ENCODE results near the gene MAP3K5.

The MAP3K5 gene

DNA sequence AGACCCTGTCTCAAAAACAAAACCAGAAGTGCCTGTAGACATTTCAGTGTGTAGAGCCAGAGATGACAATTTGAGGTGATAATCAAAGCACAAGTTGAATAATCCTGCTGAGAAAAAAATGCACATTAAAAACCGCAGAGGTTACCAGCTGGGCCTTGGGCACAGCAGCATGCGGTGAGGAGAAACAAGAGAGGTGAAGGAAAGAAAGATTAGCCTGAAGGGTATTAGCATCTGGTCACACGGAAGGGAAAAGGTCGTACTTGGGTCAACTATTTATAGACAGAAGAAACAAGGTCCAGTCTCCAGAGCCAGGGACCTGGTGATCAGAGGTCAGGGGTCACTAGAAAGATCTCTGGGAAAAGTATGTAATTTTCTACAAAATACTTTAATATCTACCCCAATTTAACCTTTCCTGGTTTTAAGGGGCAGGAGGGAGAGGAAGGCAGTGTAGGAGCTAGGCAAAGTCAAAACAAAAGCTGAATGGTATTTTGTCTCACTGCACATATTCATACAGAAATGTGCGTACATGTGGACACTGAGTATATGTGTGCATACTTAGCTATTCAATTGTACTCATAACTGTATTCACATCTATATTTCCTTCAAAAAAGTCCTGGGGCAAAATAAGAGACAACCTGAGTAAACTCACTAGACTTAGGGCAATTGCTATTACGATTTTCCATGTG, 252.2 kb downstream of the MAP3K5 start:
- no peak overlapping the region for H3K4me3 ChIP-seq
- H3K36me3 ChIP-seq, result no peaks in the 10 kb centered on the region
- H3K4me1 ChIP-seq, result no peaks in the 10 kb centered on the region
- intact Hi-C loops (cut with DNase I; ENCODE audit: low total_unique reads), result no loop called here
- H3K9me3 ChIP-seq, result no peaks in the 10 kb centered on the region
- no peak for DNase-seq
- no peak overlapping the region for H3K27ac ChIP-seq
- TF ChIP-seq CTCF (IDR thresholded peaks at IDR 0.05), result no peak
- no peaks in the 10 kb centered on the region for H3K27me3 ChIP-seq

DNA sequence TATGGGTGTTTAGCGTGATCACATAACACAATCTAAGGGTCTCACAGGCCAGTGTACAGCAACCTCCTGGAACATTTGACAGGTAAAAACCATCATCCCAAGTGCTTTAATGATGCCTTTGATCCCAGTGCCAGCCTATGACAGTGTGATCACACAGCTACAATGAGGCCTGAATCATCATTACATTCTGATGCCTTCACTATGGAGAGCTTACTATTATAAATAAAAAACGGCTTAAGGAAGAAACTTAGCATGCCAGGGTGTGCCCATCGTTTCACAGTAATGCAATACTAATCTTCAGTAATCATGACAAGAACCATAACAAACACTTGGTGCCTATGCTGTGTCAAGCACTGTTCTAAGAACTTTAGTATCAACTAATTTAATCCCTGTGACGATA, 253.4 kb downstream of the MAP3K5 start:
- Histone ChIP-seq H3K4me3 (no peak overlapping the region), H3K4me1 (no peaks in the 10 kb centered on the region), H3K36me3 (no peaks in the 10 kb centered on the region), H3K27ac (no peak overlapping the region), H3K27me3 (no peaks in the 10 kb centered on the region), H3K9me3 (no peaks in the 10 kb centered on the region)
- DNase-seq, result no peak
- intact Hi-C loops (cut with DNase I; ENCODE audit: low total_unique reads), result no loop called here
- no peak for TF ChIP-seq CTCF (IDR thresholded peaks at IDR 0.05)

DNA sequence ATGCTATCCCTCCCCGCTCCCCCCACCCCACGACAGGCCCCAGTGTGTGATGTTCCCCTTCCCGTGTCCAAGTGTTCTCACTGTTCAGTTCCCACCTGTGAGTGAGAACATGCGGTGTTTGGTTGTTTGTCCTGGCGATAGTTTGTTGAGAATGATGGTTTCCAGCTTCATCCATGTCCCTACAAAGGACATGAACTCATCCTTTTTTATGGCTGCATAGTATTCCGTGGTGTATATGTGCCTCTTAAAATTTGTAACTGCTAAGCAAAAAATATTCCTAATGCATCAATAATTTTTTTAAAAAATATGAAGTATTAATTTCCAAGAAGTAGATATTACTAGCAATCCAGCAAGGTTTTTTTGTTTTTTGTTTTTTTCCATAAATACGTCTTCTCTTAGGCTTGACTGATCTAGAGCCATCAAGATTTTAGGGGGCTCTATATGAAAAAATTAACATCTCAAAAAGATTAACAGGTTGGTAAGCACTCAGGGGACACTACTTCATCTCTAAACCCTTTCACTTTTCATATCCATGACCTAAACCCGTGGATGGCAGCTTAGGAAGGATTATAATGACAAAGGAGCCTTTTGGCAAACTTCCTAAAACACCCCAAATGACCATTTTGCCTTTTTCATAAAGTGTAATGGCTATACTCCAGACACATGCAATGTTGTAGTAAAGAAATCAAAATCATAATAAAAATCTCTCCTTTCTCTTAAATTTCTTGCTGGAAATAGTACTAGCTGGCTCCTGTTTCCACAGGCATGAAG, 256.2 kb downstream of the MAP3K5 start:
- Histone ChIP-seq H3K4me1 (no peaks in the 10 kb centered on the region), H3K9me3 (no peaks in the 10 kb centered on the region), H3K27me3 (no peaks in the 10 kb centered on the region), H3K27ac (no peak overlapping the region), H3K36me3 (no peaks in the 10 kb centered on the region), H3K4me3 (no peak overlapping the region)
- intact Hi-C loops (cut with DNase I; ENCODE audit: low total_unique reads), result no loop called here
- no peak for TF ChIP-seq CTCF (IDR thresholded peaks at IDR 0.05)
- no peak for DNase-seq

- Histone ChIP-seq H3K4me3 (no peak overlapping the region), H3K27ac (no peak overlapping the region), H3K27me3 (no peaks in the 10 kb centered on the region), H3K9me3 (no peaks in the 10 kb centered on the region), H3K36me3 (no peaks in the 10 kb centered on the region), H3K4me1 (no peaks in the 10 kb centered on the region)
- no peak for TF ChIP-seq CTCF (IDR thresholded peaks at IDR 0.05)
- intact Hi-C loops (cut with DNase I; ENCODE audit: low total_unique reads), result no loop called here
- DNase-seq, result no peak
These were observed 257.1 kb downstream of the MAP3K5 start for GRCh38 chr6:136535017-136535765.

- Histone ChIP-seq H3K9me3 (no peaks in the 10 kb centered on the region), H3K27ac (no peak overlapping the region), H3K4me1 (no peaks in the 10 kb centered on the region), H3K36me3 (no peaks in the 10 kb centered on the region), H3K4me3 (no peak overlapping the region), H3K27me3 (no peaks in the 10 kb centered on the region)
- no peak for DNase-seq
- TF ChIP-seq CTCF (IDR thresholded peaks at IDR 0.05), result no peak
- intact Hi-C loops (cut with DNase I; ENCODE audit: low total_unique reads), result no loop called here
These were observed 258.0 kb downstream of the MAP3K5 start for GRCh38 chr6:136534268-136534667.
